HG03159 (cell line): Measurements from ENCODE around the gene KIF16B.
"Not testable (repeated sequence)": the region's sequence is repeated elsewhere in the genome, so short reads cannot be mapped to it uniquely, and the experiment has no call there.

Source experiments
- ATAC-seq: cut with Tn5 transposase; IDR thresholded peaks from one replicate; pipeline ENCODE4 v1.9.1; 2021; ENCODE audit warnings: mild to moderate bottlenecking, moderate library complexity; ENCODE audit not compliant: unreplicated experiment

Gene KIF16B

GRCh38 chr20:16267526-16267925 is 305.7 kb downstream of the KIF16B start:
- ATAC-seq, result no peak

GRCh38 chr20:16265334-16265733 is 307.9 kb downstream of the KIF16B start:
- no peak for ATAC-seq

GRCh38 chr20:16263582-16263981 is 309.7 kb downstream of the KIF16B start:
- ATAC-seq, result no peak

- ATAC-seq, result no peak
These were observed 310.7 kb downstream of the KIF16B start for GRCh38 chr20:16262594-16262993.

- ATAC-seq, result no peak
These were observed 311.4 kb downstream of the KIF16B start for GRCh38 chr20:16261733-16262273.

- no peak for ATAC-seq
These were observed 312.3 kb downstream of the KIF16B start for GRCh38 chr20:16260911-16261310.

GRCh38 chr20:16260133-16260532 is 313.1 kb downstream of the KIF16B start:
- ATAC-seq, result not testable (repeated sequence)

- ATAC-seq, result no peak
These were observed 314.5 kb downstream of the KIF16B start for GRCh38 chr20:16258766-16259165.

- ATAC-seq, result no peak
These were observed 315.3 kb downstream of the KIF16B start for GRCh38 chr20:16257813-16258430.

- ATAC-seq, result no peak
These were observed 316.2 kb downstream of the KIF16B start for GRCh38 chr20:16257021-16257420.

- ATAC-seq, result no peak
These were observed 326.4 kb downstream of the KIF16B start for GRCh38 chr20:16246870-16247269.

GRCh38 chr20:16246291-16246690 is 327.0 kb downstream of the KIF16B start:
- ATAC-seq, result no peak

GRCh38 chr20:16245879-16246278 is 327.4 kb downstream of the KIF16B start:
- ATAC-seq, result no peak

- no peak for ATAC-seq
These were observed 328.4 kb downstream of the KIF16B start for GRCh38 chr20:16244892-16245291.

- no peak for ATAC-seq
These were observed 329.8 kb downstream of the KIF16B start for GRCh38 chr20:16243470-16243869.

GRCh38 chr20:16241911-16242310 is 331.3 kb downstream of the KIF16B start:
- ATAC-seq, result no peak

- ATAC-seq, result no peak
These were observed 332.9 kb downstream of the KIF16B start for GRCh38 chr20:16240355-16240754.

GRCh38 chr20:16236589-16237241 is 336.5 kb downstream of the KIF16B start:
- no peak for ATAC-seq

GRCh38 chr20:16230402-16230801 is 342.8 kb downstream of the KIF16B start:
- no peak for ATAC-seq

- no peak for ATAC-seq
These were observed 343.4 kb downstream of the KIF16B start for GRCh38 chr20:16229813-16230212.

GRCh38 chr20:16228722-16229121 is 344.5 kb downstream of the KIF16B start:
- no peak for ATAC-seq

- not testable (repeated sequence) for ATAC-seq
These were observed 346.3 kb downstream of the KIF16B start for GRCh38 chr20:16226961-16227360.
